BE2C (cell line): ENCODE data around the gene DLG2.

Experiments
- DNase-seq: peaks from one replicate; pipeline ENCODE4 v3.0.0-alpha.2; 2020
- H3K27me3 ChIP-seq: fragments of 250-450 bp; sonication (Bioruptor Pico); 2 replicates; pipeline ENCODE4 v1.5.1; 2020; ENCODE audit warnings: mild to moderate bottlenecking
- H3K36me3 ChIP-seq: fragments of 250-450 bp; sonication (Bioruptor Pico); 2 replicates; pipeline ENCODE4 v1.5.1; 2020; ENCODE audit warnings: mild to moderate bottlenecking
- H3K4me1 ChIP-seq: fragments of 250-450 bp; sonication (Bioruptor Pico); 2 replicates; pipeline ENCODE4 v1.5.1; 2020
- H3K4me3 ChIP-seq: 2 replicates; pipeline ENCODE4 v1.5.1; 2011; ENCODE audit warnings: low read depth, low read length
- H3K9me3 ChIP-seq: fragments of 250-450 bp; sonication (Bioruptor Pico); 2 replicates; pipeline ENCODE4 v1.5.1; 2020
- TF ChIP-seq, protein P1 (sequence below): IDR thresholded peaks from 2 replicates; pipeline ENCODE4 v1.5.1; 2012; ENCODE audit warnings: mild to moderate bottlenecking, low read depth, low read length

The DLG2 gene

DNA sequence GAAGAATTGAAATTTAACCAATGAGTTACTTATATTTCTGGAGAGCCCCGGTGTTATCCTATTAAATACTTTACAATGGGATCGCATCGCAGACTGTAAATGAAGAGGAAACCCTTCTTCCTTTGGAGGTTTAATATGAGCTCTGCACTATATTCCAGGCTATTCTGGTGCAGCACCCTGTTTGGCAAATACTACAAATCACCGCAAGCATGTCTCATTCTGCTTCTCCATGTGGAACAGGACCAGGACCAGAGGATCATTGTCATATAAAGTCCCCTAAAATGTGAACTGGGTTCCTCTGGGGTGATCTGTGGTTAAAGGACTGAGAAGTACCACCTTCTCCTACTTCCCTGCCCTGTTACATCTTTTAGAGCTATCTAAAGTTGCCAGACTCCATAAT lies 703.7 kb downstream of the DLG2 start:
- no peaks in the 10 kb centered on the region for H3K9me3 ChIP-seq
- TF ChIP-seq, protein P1, sequence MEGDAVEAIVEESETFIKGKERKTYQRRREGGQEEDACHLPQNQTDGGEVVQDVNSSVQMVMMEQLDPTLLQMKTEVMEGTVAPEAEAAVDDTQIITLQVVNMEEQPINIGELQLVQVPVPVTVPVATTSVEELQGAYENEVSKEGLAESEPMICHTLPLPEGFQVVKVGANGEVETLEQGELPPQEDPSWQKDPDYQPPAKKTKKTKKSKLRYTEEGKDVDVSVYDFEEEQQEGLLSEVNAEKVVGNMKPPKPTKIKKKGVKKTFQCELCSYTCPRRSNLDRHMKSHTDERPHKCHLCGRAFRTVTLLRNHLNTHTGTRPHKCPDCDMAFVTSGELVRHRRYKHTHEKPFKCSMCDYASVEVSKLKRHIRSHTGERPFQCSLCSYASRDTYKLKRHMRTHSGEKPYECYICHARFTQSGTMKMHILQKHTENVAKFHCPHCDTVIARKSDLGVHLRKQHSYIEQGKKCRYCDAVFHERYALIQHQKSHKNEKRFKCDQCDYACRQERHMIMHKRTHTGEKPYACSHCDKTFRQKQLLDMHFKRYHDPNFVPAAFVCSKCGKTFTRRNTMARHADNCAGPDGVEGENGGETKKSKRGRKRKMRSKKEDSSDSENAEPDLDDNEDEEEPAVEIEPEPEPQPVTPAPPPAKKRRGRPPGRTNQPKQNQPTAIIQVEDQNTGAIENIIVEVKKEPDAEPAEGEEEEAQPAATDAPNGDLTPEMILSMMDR = no peak
- no peaks in the 10 kb centered on the region for H3K4me1 ChIP-seq
- H3K27me3 ChIP-seq = peaks cover 11% of the 10 kb centered on the region
- no peak for DNase-seq
- H3K4me3 ChIP-seq = no peak overlapping the region
- no peaks in the 10 kb centered on the region for H3K36me3 ChIP-seq

DNA sequence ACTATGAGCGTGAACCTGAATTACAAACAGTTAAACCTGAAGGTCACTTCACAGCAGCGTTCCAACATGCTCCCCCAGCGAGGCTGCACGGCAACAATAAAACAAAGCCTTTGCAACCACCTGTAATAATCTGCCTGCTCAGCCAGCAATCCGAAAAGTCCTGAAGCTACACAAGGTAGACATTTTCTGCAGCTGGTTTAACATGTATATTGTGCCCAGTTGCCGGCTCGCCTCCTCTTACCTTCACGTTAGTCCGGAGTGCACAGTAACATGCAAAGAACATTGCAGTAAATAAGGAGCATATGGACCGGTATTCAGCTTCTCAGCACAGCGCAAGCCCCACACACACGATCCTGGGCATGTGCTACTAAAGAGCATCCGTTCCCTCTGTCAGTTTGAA lies 704.3 kb downstream of the DLG2 start:
- H3K4me3 ChIP-seq = no peak overlapping the region
- H3K4me1 ChIP-seq = no peaks in the 10 kb centered on the region
- no peaks in the 10 kb centered on the region for H3K9me3 ChIP-seq
- DNase-seq = no peak
- H3K36me3 ChIP-seq = no peaks in the 10 kb centered on the region
- TF ChIP-seq, protein P1 = no peak
- H3K27me3 ChIP-seq = peaks cover 11% of the 10 kb centered on the region

DNA sequence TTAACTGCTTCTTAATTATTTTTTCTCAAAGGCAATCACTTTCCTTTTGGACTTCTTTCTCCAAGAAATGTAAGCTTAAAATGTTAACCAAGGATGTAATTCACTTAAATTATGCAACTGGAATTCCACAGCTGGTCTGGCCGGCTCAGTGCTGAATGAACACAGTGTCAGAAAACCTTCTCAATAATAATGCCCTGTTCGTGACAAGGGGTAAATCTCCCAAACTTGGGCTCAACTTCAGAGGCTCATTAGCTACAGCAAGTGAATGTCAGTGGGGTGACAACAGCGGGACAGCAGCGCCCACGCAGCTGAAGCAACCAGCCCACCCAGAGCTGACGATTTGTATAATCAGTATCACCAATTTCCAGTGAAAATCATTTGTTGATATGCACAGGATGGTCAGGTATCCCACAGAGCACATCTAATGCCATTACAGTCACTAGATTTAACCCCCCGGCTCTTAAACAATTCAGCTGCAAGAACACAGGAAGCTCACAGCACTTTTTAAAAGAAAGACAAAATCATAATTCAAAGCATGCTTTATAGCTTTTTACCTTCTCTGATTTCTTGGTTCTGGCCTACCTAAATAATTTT lies 704.8 kb downstream of the DLG2 start:
- H3K4me1 ChIP-seq = no peaks in the 10 kb centered on the region
- H3K4me3 ChIP-seq = no peak overlapping the region
- no peaks in the 10 kb centered on the region for H3K36me3 ChIP-seq
- TF ChIP-seq, protein P1 = no peak
- DNase-seq = no peak
- H3K27me3 ChIP-seq = peaks cover 11% of the 10 kb centered on the region
- H3K9me3 ChIP-seq = no peaks in the 10 kb centered on the region

DNA sequence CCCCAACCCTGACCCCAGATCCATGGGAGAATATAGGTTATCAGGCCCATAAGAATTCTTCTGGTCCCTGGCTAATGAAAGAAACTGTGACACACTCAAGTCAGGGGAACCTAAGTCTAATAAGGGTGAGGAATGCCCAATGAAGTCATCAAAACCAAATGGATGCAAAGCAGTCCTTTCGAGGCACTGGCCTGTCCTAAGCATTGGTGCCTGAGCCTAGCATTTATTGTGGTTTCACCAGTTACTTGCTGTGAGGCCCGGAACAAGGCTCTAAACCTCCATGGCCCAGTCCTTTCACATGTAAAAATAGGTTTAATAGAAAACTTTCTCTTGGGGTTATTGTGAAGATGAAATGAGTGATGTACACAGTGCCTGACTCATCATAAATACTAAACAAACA lies 712.6 kb downstream of the DLG2 start:
- H3K27me3 ChIP-seq = no peaks in the 10 kb centered on the region
- H3K4me1 ChIP-seq = no peaks in the 10 kb centered on the region
- no peaks in the 10 kb centered on the region for H3K36me3 ChIP-seq
- no peak for DNase-seq
- no peak overlapping the region for H3K4me3 ChIP-seq
- H3K9me3 ChIP-seq = no peaks in the 10 kb centered on the region
- TF ChIP-seq, protein P1 = no peak

DNA sequence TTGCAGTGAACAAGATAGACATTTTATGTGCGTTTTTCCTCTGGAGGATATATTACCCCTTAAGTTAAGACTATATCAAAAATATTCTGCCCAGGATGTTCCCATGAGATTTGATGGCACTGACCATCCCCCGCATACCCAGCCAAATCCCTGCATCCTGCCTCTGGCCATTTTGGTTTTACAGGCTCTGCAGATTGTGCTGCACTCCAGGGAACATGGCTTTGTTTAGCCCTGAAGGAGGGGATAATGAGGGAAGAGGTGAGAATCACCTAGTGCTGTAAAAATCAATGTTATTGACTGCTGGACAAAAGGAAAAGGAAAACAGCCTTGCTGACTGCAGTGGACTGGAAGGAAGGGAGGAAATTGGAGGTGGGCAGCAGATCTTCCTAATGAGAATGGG lies 717.4 kb downstream of the DLG2 start:
- Histone ChIP-seq H3K4me1 (no peaks in the 10 kb centered on the region), H3K36me3 (no peaks in the 10 kb centered on the region), H3K4me3 (no peak overlapping the region), H3K27me3 (no peaks in the 10 kb centered on the region), H3K9me3 (no peaks in the 10 kb centered on the region)
- no peak for DNase-seq
- TF ChIP-seq, protein P1 = no peak

DNA sequence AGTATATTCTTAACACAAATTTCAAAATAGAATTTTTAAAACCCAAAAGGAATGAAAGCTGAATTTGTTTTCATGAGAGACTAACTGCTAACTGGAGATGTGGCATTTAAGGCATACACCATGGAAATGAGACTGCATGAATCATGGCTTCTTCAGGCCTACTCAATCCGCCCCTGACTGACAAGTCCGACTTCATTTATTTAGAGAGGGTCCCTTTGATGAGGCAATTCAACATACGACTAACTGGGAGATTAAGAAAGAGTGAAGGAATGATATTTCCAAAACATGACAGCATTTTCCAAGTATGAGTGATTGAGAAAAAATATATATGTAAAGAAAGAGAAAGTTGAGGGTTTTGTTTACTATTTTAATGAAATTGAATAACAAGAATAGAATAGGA lies 720.1 kb downstream of the DLG2 start:
- no peaks in the 10 kb centered on the region for H3K9me3 ChIP-seq
- no peaks in the 10 kb centered on the region for H3K36me3 ChIP-seq
- H3K27me3 ChIP-seq = no peaks in the 10 kb centered on the region
- TF ChIP-seq, protein P1 = no peak
- H3K4me1 ChIP-seq = no peaks in the 10 kb centered on the region
- no peak for DNase-seq
- no peak overlapping the region for H3K4me3 ChIP-seq
